Muscle layer of duodenum (tissue), 2 donors: ENCODE data around the gene CACNG4.

Experiments used
- H3K27ac ChIP-seq: one replicate; pipeline ENCODE4 v1.7.0; 2013; ENCODE audit warnings: mild to moderate bottlenecking, low read length
- H3K27me3 ChIP-seq: one replicate; pipeline ENCODE4 v1.7.0; 2013; ENCODE audit warnings: low read depth, mild to moderate bottlenecking, control low read depth, low read length
- H3K36me3 ChIP-seq, 2 donors: one replicate each; pipeline ENCODE4 v1.7.0; 2013; ENCODE audit warnings: low read length in 2 of 2, control low read depth in 1 of 2, mild to moderate bottlenecking in 1 of 2; ENCODE audit not compliant: insufficient read depth in 2 of 2, control insufficient read depth in 1 of 2
- H3K4me1 ChIP-seq, 2 donors: one replicate each; pipeline ENCODE4 v1.7.0; 2013; ENCODE audit warnings: low read length in 2 of 2, mild to moderate bottlenecking in 2 of 2, control low read depth in 1 of 2, moderate library complexity in 1 of 2; ENCODE audit not compliant: insufficient read depth in 2 of 2, control insufficient read depth in 1 of 2
- H3K4me3 ChIP-seq, 2 donors: one replicate each; pipeline ENCODE4 v1.7.0; 2013; ENCODE audit warnings: low read length in 2 of 2, low read depth in 1 of 2, mild to moderate bottlenecking in 1 of 2
- H3K9me3 ChIP-seq, 2 donors: one replicate each; pipeline ENCODE4 v1.7.0; 2013; ENCODE audit warnings: low read length in 2 of 2, control low read depth in 1 of 2, mild to moderate bottlenecking in 1 of 2; ENCODE audit not compliant: control insufficient read depth in 1 of 2
- donor health status: healthy.

Gene CACNG4

DNA sequence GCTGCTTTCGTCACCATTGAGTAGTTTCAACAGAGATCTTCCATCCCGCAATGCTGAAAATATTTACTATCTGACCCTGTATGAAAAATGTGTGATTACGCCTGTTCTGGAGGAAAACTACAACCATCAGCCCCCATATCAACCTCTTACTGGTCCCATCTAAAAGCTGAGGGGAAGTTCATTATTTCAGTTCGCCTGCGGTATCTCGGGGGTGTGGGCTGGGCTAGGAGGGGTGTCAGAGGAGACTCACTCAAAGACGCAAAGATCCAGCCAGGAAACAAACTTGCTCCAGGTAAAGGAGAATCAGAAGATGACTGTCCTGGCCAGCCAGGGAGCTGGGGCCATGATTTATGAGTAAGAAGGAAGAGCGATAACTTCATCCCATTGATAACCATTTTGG is 93.5 kb downstream of the CACNG4 start:
- Histone ChIP-seq H3K4me1 (no peaks in the 10 kb centered on the region), H3K27ac (no peak overlapping the region), H3K36me3 (no peaks in the 10 kb centered on the region), H3K27me3 (no peaks in the 10 kb centered on the region), H3K4me3 (no peak overlapping the region), H3K9me3 (no peaks in the 10 kb centered on the region)

- Histone ChIP-seq H3K9me3 (no peaks in the 10 kb centered on the region), H3K27me3 (no peaks in the 10 kb centered on the region), H3K4me3 (no peak overlapping the region), H3K36me3 (no peaks in the 10 kb centered on the region), H3K4me1 (no peaks in the 10 kb centered on the region), H3K27ac (no peak overlapping the region)
These were observed 94.9 kb downstream of the CACNG4 start for GRCh38 chr17:67059372-67059771.

DNA sequence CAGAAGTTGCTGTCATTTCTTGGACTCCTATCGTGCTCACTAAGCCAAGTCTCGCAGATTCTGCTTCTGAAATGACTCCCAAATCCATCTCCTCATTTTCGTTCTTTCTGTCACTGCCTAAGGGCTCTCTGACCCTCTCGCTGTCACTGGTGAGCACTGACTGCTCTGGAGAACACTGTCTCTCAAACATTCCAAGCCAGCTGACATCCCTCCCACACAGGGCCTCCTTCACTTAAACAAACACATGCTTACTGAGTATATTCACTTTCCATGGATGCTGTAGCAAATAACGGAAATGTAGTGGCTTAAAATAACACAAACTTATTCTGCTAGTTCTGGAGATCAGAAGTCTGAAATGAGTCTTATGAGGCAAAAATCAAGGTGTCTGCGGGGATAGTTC is 98.6 kb downstream of the CACNG4 start:
- no peaks in the 10 kb centered on the region for H3K9me3 ChIP-seq
- no peak overlapping the region for H3K27ac ChIP-seq
- no peaks in the 10 kb centered on the region for H3K36me3 ChIP-seq
- H3K27me3 ChIP-seq, result no peaks in the 10 kb centered on the region
- no peak overlapping the region for H3K4me3 ChIP-seq
- H3K4me1 ChIP-seq, result no peaks in the 10 kb centered on the region

GRCh38 chr17:67066717-67067116 is 102.2 kb downstream of the CACNG4 start:
- Histone ChIP-seq H3K9me3 (no peaks in the 10 kb centered on the region), H3K4me1 (no peaks in the 10 kb centered on the region), H3K27me3 (no peaks in the 10 kb centered on the region)

GRCh38 chr17:67067571-67068482 is 103.3 kb downstream of the CACNG4 start:
- Histone ChIP-seq H3K27me3 (no peaks in the 10 kb centered on the region), H3K4me3 (no peak overlapping the region), H3K9me3 (no peaks in the 10 kb centered on the region), H3K36me3 (peaks cover 0 to 5% of the 10 kb centered on the region in 2 donors), H3K4me1 (no peaks in the 10 kb centered on the region), H3K27ac (no peak overlapping the region)

More at GRCh38 chr17:67066717-67067116, 102.2 kb downstream of the CACNG4 start:
- no peak overlapping the region for H3K27ac ChIP-seq
- no peak overlapping the region for H3K4me3 ChIP-seq
- no peaks in the 10 kb centered on the region for H3K36me3 ChIP-seq

GRCh38 chr17:67068999-67069398 is 104.5 kb downstream of the CACNG4 start:
- no peaks in the 10 kb centered on the region for H3K4me1 ChIP-seq
- H3K27me3 ChIP-seq, result no peaks in the 10 kb centered on the region
- H3K36me3 ChIP-seq, result peaks cover 4 to 6% of the 10 kb centered on the region in 2 donors
- H3K27ac ChIP-seq, result no peak overlapping the region
- no peaks in the 10 kb centered on the region for H3K9me3 ChIP-seq
- H3K4me3 ChIP-seq, result no peak overlapping the region

GRCh38 chr17:67069603-67070136 is 105.2 kb downstream of the CACNG4 start:
- H3K4me3 ChIP-seq, result no peak overlapping the region
- peaks cover 4 to 6% of the 10 kb centered on the region in 2 donors for H3K36me3 ChIP-seq
- H3K27ac ChIP-seq, result no peak overlapping the region
- H3K27me3 ChIP-seq, result no peaks in the 10 kb centered on the region
- H3K4me1 ChIP-seq, result no peaks in the 10 kb centered on the region
- H3K9me3 ChIP-seq, result no peaks in the 10 kb centered on the region

DNA sequence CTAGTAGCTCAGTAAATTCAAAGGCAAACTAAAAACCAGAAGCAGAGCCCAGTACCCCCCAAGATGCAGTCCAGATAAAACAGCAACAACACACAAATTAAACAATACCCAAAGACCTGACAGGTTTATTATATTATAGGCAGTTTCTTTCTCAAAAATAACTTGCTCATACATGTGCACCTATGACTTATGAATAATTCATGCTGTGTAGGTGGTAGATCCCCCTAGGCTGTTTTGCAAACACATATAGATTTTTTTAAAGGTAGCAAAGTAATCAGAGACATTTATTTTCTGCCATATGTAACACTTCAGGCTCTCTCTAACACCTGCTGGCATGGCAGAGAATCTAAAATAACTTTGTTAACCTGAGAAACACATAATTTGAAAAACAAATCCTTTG is 107.1 kb downstream of the CACNG4 start:
- Histone ChIP-seq H3K4me3 (no peak overlapping the region), H3K9me3 (no peaks in the 10 kb centered on the region)

DNA sequence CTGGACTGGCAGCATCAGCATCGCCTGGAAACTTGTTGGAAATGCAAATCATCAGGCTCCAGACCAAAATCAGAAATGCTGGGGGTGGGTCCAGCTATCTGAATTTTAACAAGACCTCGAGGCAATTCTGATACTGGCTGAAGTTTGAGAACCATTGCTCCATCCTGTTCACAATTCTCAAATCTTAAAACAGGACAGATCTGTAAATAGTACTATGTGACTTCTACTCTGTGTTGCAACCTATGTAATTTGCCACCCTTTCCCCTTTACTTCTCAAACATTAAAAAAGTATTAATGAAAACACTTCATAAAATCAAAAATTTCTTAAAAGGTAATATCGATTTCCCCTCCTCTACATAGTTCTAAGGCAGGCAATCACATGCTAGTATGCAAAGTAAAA is 108.4 kb downstream of the CACNG4 start:
- no peaks in the 10 kb centered on the region for H3K4me1 ChIP-seq

More for the DNA sequence above, 107.1 kb downstream of the CACNG4 start:
- Histone ChIP-seq H3K4me1 (no peaks in the 10 kb centered on the region), H3K27ac (no peak overlapping the region), H3K27me3 (no peaks in the 10 kb centered on the region), H3K36me3 (peaks cover 4 to 6% of the 10 kb centered on the region in 2 donors)

DNA sequence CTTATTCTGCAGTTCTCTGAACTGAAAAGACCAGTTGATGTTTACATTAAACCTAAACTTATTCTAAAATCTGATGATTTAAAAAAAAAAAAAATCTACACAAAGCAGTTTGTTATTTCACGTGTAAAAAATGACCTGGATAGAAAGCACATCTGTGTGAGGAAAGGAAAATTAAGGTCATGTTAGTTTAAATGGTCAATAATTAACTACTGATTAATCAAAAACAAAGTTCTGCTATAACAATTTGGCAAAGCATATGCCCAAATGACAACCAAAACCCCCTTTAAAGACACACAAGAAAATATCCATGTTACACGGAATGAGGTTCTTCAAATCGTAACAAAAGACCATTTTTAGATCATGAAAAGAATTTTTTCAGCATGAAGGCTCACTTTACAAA is 110.3 kb downstream of the CACNG4 start:
- no peaks in the 10 kb centered on the region for H3K9me3 ChIP-seq
- no peak overlapping the region for H3K4me3 ChIP-seq
- H3K27me3 ChIP-seq, result no peaks in the 10 kb centered on the region
- no peaks in the 10 kb centered on the region for H3K4me1 ChIP-seq
- H3K27ac ChIP-seq, result no peak overlapping the region
- peaks cover 4 to 11% of the 10 kb centered on the region in 2 donors for H3K36me3 ChIP-seq

More for the DNA sequence above, 108.4 kb downstream of the CACNG4 start:
- Histone ChIP-seq H3K27ac (no peak overlapping the region), H3K36me3 (peaks cover 4 to 6% of the 10 kb centered on the region in 2 donors), H3K4me3 (no peak overlapping the region), H3K27me3 (no peaks in the 10 kb centered on the region), H3K9me3 (no peaks in the 10 kb centered on the region)

DNA sequence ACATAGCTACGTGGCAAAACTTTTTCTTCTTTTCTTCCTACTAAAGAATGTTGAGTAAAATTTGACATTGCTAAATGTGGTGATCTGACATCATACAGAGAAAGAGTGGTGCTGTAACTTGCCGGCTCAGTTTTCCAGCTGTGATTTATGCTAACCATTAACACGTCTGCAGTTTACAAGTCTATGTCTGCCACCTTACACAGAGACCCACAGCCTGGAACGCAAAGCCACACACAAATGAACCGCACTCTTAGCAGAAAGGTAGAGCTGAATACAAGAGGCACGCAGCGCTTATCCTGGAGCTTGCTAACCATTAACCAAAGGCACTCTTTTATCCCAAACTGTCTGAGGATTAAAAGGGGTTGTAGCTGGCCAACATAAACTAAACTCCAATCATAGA is 111.8 kb downstream of the CACNG4 start:
- H3K4me1 ChIP-seq, result no peaks in the 10 kb centered on the region
- H3K27me3 ChIP-seq, result no peaks in the 10 kb centered on the region
- no peaks in the 10 kb centered on the region for H3K9me3 ChIP-seq
- no peak overlapping the region for H3K27ac ChIP-seq
- H3K4me3 ChIP-seq, result no peak overlapping the region
- peaks cover 4 to 17% of the 10 kb centered on the region in 2 donors for H3K36me3 ChIP-seq
